HG03196 (cell line): Measurements from ENCODE around the gene YPEL5.

Source experiments
- ATAC-seq: cut with Tn5 transposase; IDR thresholded peaks from one replicate; pipeline ENCODE4 v1.9.1; 2021; ENCODE audit not compliant: unreplicated experiment

Gene YPEL5

DNA sequence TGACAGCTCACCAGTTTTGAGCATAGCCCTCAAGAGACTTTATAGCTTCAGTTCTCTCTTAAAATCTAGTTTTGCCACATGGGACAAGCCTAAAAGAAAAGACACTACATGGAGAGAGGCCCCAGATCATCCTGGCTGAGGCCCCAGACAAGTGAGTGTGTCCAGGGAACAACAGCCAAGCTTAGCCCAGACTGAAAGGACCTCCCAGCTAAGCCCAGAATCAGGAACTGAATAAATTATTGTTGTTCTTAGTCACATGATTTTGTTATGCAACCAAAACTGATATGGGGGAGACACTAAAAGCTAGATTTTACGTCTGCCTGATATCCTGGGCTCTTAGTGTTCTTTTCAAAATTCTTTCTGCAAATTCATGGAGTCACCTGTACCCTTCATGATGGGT is 55.2 kb downstream of the YPEL5 start:
- no peak for ATAC-seq

DNA sequence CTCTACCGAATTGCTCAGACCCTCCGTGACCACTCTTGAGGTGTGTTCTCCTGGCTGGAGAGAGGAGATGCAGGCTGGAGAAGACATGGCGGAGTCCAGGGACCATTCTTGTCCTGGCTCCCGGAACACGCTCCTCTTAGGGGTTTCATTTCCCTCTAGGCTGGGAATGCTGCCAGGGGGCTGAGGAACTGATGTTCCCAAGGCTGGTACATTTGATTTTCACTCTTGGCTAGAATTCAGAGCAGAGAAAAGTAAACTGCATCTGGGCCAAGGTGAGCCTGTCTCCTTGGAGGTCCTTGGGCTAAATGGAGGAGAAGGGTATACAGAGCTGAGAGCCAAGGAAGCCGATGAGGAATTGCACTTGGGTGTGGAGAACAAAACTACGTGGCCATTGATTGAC is 56.3 kb downstream of the YPEL5 start:
- no peak for ATAC-seq

DNA sequence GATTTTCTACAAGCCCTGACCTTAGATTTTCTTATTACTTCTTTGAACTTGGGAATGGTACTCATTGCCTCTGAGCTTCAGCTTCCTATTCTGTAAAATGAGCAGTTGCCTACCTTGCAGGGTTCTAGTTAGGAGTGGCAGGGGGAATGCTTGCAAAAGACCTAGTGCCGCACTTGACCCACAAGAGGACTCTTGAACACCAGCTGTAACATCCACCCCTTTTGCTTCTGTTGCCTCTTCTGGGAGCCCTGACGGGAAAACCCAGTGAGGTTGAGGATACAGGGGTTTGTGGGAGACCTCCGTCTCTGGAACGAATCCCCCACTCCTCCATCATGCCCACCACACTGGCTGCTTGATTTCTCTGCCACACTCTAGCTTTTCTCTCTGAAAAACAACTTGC is 57.5 kb downstream of the YPEL5 start:
- no peak for ATAC-seq

DNA sequence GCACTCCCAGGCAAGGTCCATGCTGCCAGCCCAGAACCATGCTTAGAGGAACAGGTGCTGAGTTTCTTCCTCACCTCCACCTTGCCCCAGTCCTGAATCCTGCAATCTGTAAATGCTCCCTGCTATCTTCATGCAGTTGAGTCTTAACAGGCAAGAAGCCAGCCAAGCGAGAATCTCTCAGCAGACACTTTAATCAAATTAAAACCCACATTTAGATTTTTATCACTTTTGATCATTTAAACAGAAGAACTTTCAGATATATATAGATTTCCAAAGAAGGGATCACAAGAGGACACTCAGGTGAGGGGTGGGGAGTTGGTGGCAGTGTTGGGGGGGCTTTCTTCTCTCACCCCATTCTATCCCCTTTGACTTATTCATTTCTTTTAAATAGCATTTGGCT is 58.6 kb downstream of the YPEL5 start:
- ATAC-seq, result no peak

DNA sequence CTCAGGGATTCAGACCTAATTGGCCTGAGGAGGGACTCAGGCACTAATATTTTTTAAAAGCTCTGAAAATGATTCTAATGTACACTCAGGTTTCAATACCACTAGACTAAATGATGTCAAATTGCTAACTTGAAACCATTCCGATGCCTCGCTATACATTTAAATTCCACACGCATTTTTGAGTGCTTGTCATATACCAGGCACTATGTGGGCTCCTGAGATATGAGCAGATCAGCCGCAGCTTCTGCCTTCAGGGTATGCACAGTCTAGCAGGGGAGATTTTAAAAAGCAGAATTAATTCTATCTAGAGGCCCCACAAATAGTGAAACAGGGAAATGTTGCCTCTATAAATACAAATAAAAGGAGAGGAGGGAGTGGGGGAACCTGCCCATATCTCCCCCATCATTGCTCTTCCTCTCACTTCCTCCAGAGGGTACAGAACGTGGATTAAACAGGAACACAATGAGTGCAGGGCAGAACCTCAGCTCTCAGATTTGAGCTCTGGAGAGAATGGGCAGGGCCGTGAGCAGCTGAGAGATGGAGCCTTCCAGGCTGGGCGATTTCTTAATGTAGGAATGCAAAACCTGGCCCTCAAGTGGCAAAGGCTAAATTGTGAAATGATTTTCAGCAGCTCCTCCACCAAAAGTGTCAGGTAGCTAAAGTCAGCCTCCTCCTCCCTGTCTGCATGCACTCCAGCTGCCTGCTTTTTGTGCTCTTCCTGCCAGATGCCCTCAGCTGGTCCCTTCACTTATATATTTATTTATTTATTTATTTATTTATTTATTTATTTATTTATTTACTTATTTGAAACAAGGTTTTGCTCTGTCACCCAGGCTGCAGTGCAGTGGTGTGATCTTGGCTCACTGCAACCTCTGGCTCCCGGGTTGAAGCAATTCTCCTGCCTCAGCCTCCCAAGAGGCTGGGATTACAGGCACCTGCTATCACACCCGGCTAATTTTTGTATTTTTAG is 59.9 kb downstream of the YPEL5 start:
- no peak for ATAC-seq

DNA sequence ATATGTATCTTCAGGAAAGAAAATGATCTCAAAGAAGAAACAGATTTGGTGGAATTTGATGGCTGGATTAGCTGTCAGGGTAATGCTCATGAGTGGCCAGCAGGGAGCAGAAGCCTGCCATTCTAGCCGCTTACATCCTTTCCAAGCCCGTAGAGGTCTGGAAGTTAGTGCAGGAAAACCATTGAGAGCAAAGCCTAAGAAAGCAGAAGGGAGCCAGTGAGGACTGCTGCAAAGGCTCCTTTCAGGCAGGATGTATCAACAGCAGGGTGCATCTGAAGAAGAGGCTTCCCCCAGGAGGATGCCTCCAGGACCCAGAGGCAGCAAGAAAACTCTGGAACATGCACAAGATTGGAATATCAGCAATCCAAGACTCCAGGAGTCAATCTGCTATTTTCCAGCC is 61.6 kb downstream of the YPEL5 start:
- ATAC-seq, result no peak

DNA sequence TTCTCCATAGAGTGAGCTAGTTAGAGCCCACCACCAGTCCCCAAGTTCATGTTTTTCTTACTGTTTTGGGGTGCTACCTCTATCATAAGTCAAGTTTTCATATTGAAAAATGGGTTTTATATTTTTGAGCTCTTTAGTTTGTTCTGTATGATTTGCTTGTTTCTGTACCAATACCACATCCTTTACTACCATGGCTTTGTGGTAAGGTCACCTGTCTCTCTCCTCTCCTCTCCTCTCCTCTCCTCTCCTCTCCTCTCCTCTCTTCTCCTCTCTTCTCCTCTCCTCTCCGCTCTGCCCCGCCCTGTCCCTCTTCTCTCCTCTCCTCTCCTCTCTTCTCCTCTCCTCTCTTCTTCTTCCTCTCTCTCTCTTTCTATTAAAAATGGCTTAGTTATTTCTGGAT is 62.4 kb downstream of the YPEL5 start:
- no peak for ATAC-seq
